B cell (primary cell): ENCODE measurements around the gene TMEM86A. TPM values are rescaled to one million over a fixed set of nuclear protein-coding genes. Genes with fewer than 3 reads are reported as not detected.

ENCODE experiments used
- ATAC-seq: fragments of 200-7000 bp; cut with Tn5 transposase; one replicate; pipeline ENCODE4 v1.10.0; 2021; ENCODE audit warnings: low read depth, mild to moderate bottlenecking, moderate number of reproducible peaks, moderate library complexity
- CTCF ChIA-PET: fragments of 350-600 bp; sonication (Branson Sonifier 250); formaldehyde crosslinking; loops from one replicate; lab custom pipeline; 2021; ENCODE audit warnings: antibody characterized with exemption, inconsistent platforms; lab: Charles Lee
- POLR2A ChIA-PET: fragments of 350-600 bp; sonication (Branson Sonifier 250); formaldehyde crosslinking; loops from one replicate; lab custom pipeline; 2021; ENCODE audit warnings: antibody characterized with exemption; lab: Charles Lee
- DNase-seq: peaks from one replicate; pipeline ENCODE4 v3.0.0; 2013
- H2AFZ ChIP-seq: 2 replicates; pipeline ENCODE4 v1.6.1; 2012; ENCODE audit warnings: mild to moderate bottlenecking, low read depth, low read length; ENCODE audit not compliant: insufficient read depth, poor library complexity, severe bottlenecking
- H3K27ac ChIP-seq, 2 donors: 1 replicate in 1 of 2; 2 replicates in 1 of 2; pipeline ENCODE4 v1.5.1; 2012 to 2013; ENCODE audit warnings: low read length in 2 of 2, mild to moderate bottlenecking in 2 of 2, moderate library complexity in 1 of 2
- H3K27me3 ChIP-seq, 4 experiments: fragments of 200-600 bp in 1 of 4; sonication (generic) in 1 of 4; replicated peaks in 1 of 4; 1 replicate in 2 of 4; 2 replicates in 2 of 4; pipeline versions ENCODE4 v1.6.1 to v1.7.0; 2013 to 2016; ENCODE audit warnings: low read length in 3 of 4, mild to moderate bottlenecking in 2 of 4, mixed read lengths in 1 of 4, moderate library complexity in 1 of 4; ENCODE audit not compliant: insufficient read depth in 4 of 4, control insufficient read depth in 3 of 4; ENCODE audit errors: control extremely low read depth in 1 of 4
- H3K36me3 ChIP-seq, 2 experiments: replicated peaks in 1 of 2; 1 replicate in 1 of 2; 2 replicates in 1 of 2; pipeline versions ENCODE4 v1.6.1 to v1.7.1; 2013; ENCODE audit warnings: low read length in 1 of 2; ENCODE audit not compliant: insufficient read depth in 2 of 2, control insufficient read depth in 1 of 2; ENCODE audit errors: control extremely low read depth in 1 of 2, extremely low read depth in 1 of 2
- H3K4me1 ChIP-seq, 2 donors: fragments of 200-600 bp in 1 of 2; sonication (generic) in 1 of 2; 1 replicate in 1 of 2; 2 replicates in 1 of 2; pipeline versions ENCODE4 v1.5.1 to v1.6.1; 2013 to 2017; ENCODE audit warnings: low read length in 2 of 2; ENCODE audit not compliant: control insufficient read depth in 2 of 2, insufficient read depth in 2 of 2
- H3K4me2 ChIP-seq: replicated peaks from 2 replicates; pipeline ENCODE3; 2012; ENCODE audit warnings: mild to moderate bottlenecking, low read depth, low read length; ENCODE audit not compliant: poor library complexity, severe bottlenecking
- H3K4me3 ChIP-seq, 5 experiments: fragments of 200-600 bp in 1 of 5; sonication (generic) in 1 of 5; 1 replicate in 3 of 5; 2 replicates in 2 of 5; pipeline versions ENCODE4 v1.5.1 to v1.7.0; 2011 to 2016; ENCODE audit warnings: low read length in 4 of 5, mild to moderate bottlenecking in 4 of 5, low read depth in 2 of 5, control low read depth in 1 of 5, moderate library complexity in 1 of 5; ENCODE audit not compliant: insufficient read depth in 1 of 5; ENCODE audit errors: control extremely low read depth in 1 of 5, extremely low read depth in 1 of 5
- H3K79me2 ChIP-seq: fragments of 200-600 bp; sonication (generic); one replicate; pipeline ENCODE4 v1.6.0; 2016; ENCODE audit warnings: low read length; ENCODE audit not compliant: control insufficient read depth, insufficient read depth
- H3K9ac ChIP-seq: fragments of 200-600 bp; sonication (generic); 2 replicates; pipeline ENCODE4 v1.6.1; 2017; ENCODE audit warnings: mild to moderate bottlenecking, low read length, moderate library complexity
- H3K9me3 ChIP-seq, 3 donors: one replicate each; pipeline versions ENCODE4 v1.6.1 to v1.7.1; 2013; ENCODE audit warnings: low read length in 2 of 3; ENCODE audit not compliant: control insufficient read depth in 2 of 3, insufficient read depth in 1 of 3; ENCODE audit errors: control extremely low read depth in 1 of 3
- H4K20me1 ChIP-seq: 2 replicates; pipeline ENCODE4 v1.6.0; 2012; ENCODE audit warnings: mild to moderate bottlenecking, low read length; ENCODE audit not compliant: insufficient read depth, control insufficient read depth, poor library complexity, severe bottlenecking
- H3K27ac Mint-ChIP-seq: one replicate; pipeline ENCODE4 v1.8.0; 2021; ENCODE audit warnings: mixed read lengths
- H3K27me3 Mint-ChIP-seq: one replicate; pipeline ENCODE4 v1.8.0; 2021; ENCODE audit warnings: mixed read lengths
- H3K4me1 Mint-ChIP-seq: one replicate; pipeline ENCODE4 v1.8.0; 2021; ENCODE audit warnings: mixed read lengths
- H3K4me3 Mint-ChIP-seq: one replicate; pipeline ENCODE4 v1.8.0; 2021; ENCODE audit warnings: mixed read lengths
- H3K9me3 Mint-ChIP-seq: one replicate; pipeline ENCODE4 v1.8.0; 2022; ENCODE audit warnings: mixed read lengths; ENCODE audit not compliant: insufficient read depth
- CTCF ChIP-seq: fragments of 200-600 bp; IDR thresholded peaks from one replicate; pipeline ENCODE4 v1.8.0; 2022; ENCODE audit warnings: antibody characterized with exemption, mild to moderate bottlenecking
- EZH2 ChIP-seq: IDR thresholded peaks from 2 replicates; pipeline ENCODE4 v1.6.1; 2012; ENCODE audit warnings: borderline replicate concordance, low read depth, mild to moderate bottlenecking, moderate library complexity, low read length; ENCODE audit not compliant: insufficient read depth, poor library complexity, severe bottlenecking
- WGBS: methylation state at CpG from one replicate; pipeline ENCODE4 v1.1.5; 2013; ENCODE audit warnings: missing lambda C conversion rate; ENCODE audit not compliant: insufficient coverage; 5-methylcytosine and 5-hydroxymethylcytosine counted together
- intact Hi-C: fragments of 100-400 bp; cut with micrococcal nuclease; formaldehyde crosslinking; loops from one replicate; pipeline ENCODE4 v1.10.0; 2022
- polyA plus RNA-seq: library from polyadenylated mRNA; depleted of rRNA; stranded (reverse); fragments of >200 nt; gene quantifications from 2 replicates; pipeline ENCODE4 v1.2.3, GENCODE V29; 2012
- total RNA-seq, 2 donors: library from RNA; stranded (reverse); fragments of 120-200 nt in 1 of 2; gene quantifications; 1 replicate in 1 of 2; 2 replicates in 1 of 2; pipeline versions ENCODE4 v1.2.3 to v1.2.4, GENCODE V29; 2013 to 2022

TMEM86A gene
- total and polyA plus RNA-seq, 2 donors (not counting 1 experiment from before 2014, with no cell fraction given) = 0.40 to 1.1 TPM

- Histone ChIP-seq H3K27ac (no peak overlapping the region), H2AFZ (no peak overlapping the region), H3K9ac (no peak overlapping the region), H3K9me3 (peaks cover 0 to 3% (median 0%) of the 10 kb centered on the region in 3 donors), H3K36me3 (no peaks in the 10 kb centered on the region), H4K20me1 (no peaks in the 10 kb centered on the region), H3K4me3 (no peak overlapping the region), H3K4me1 (peaks cover 28 to 34% of the 10 kb centered on the region in 2 donors), H3K79me2 (no peaks in the 10 kb centered on the region), H3K4me2 (no peak overlapping the region), H3K27me3 (peaks cover 0 to 22% (median 0%) of the 10 kb centered on the region in 4 experiments)
- POLR2A ChIA-PET = no interaction called here
- no peak overlapping the region for H3K27ac Mint-ChIP-seq
- no peak for DNase-seq
- no peak for TF ChIP-seq EZH2
- TF ChIP-seq CTCF = no peak
- CTCF ChIA-PET = interaction anchor here (0.9 kb wide), 1 partner anchor 28 kb away, joined by 3 read pairs; no protein-coding TSS in a partner anchor
- H3K4me3 Mint-ChIP-seq = no peak overlapping the region
- WGBS = 100% methylated on average over 1 of the region's 2 CpGs
- intact Hi-C loops = no loop called here
- H3K4me1 Mint-ChIP-seq = peaks cover 36% of the 10 kb centered on the region
- peaks cover 23% of the 10 kb centered on the region for H3K27me3 Mint-ChIP-seq
- ATAC-seq = no peak
- H3K9me3 Mint-ChIP-seq = no peaks in the 10 kb centered on the region
Measured at GRCh38 chr11:18703001-18703763, 4.6 kb downstream of the TMEM86A start.

DNA sequence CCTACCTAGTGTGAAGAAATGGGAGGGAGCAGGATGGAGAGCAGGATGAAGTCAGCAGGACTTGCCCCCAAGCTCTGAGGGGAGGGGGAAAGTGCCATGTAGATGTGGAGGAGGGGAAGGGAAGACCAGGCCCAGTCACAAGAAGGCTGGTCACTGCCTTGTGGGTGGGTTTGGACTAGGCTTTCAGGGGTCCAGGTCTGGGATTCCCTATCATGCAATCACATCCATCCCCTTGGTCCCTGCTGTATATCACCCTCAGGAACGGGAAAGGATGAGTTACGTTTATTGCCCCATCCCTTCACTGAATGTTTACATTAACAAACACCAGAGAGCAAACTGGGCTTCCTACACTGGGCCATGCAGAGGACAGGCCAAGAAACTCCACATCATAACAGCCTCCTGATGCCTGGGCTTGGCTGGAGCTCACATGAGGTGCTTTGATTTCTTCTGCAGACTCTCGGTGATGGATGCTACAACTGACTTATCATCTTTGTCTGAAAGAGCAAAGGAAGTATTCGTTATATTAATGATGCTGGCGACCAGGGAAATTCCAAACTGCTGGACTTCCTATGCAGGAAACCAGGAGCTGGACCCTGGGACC is 5.6 kb downstream of the TMEM86A start:
- 91% methylated on average over 4 of the region's 5 CpGs for WGBS
- Histone ChIP-seq H3K9me3 (peaks cover 0 to 3% (median 0%) of the 10 kb centered on the region in 3 donors), H3K79me2 (no peaks in the 10 kb centered on the region), H3K4me3 (no peak overlapping the region), H3K27ac (no peak overlapping the region), H3K36me3 (no peaks in the 10 kb centered on the region), H2AFZ (no peak overlapping the region), H3K4me2 (no peak overlapping the region), H4K20me1 (no peaks in the 10 kb centered on the region), H3K9ac (no peak overlapping the region), H3K27me3 (peaks cover 0 to 20% (median 0%) of the 10 kb centered on the region in 4 experiments), H3K4me1 (peaks cover 24 to 29% of the 10 kb centered on the region in 2 donors)
- no peaks in the 10 kb centered on the region for H3K9me3 Mint-ChIP-seq
- ChIA-PET POLR2A (no interaction called here), CTCF (interaction anchor here (2.7 to 4.4 kb wide), 2 partner anchors 18 to 24 kb away, joined by 10 to 27 read pairs; no protein-coding TSS in a partner anchor)
- ATAC-seq (no peak), DNase-seq (no peak)
- H3K4me3 Mint-ChIP-seq = peak overlapping the region; percentile 24
- intact Hi-C loops = no loop called here
- H3K4me1 Mint-ChIP-seq = peaks cover 32% of the 10 kb centered on the region
- TF ChIP-seq EZH2 (no peak), CTCF (no peak)
- peaks cover 23% of the 10 kb centered on the region for H3K27me3 Mint-ChIP-seq
- no peak overlapping the region for H3K27ac Mint-ChIP-seq
